ENCODE data around the gene S1PR3.

Gene S1PR3

GRCh38 chr9:88990729-88991065, 571 bp upstream of the S1PR3 start:
- Histone ChIP-seq H3K9me3 (ENCODE audit: severe bottlenecking) (no peaks in the 10 kb centered on the region), H3K36me3 (no peaks in the 10 kb centered on the region; the same call in 1 of the 2 replicates), H3K27ac (peak overlapping the region; percentile 58), H3K27me3 (ENCODE audit: insufficient read depth, low read depth, severe bottlenecking) (no peaks in the 10 kb centered on the region), H3K4me3 (ENCODE audit: low read depth, low read length) (peak overlapping the region; percentile 67)
- DNase-seq, result peak; percentile 49
- TF ChIP-seq CTCF (IDR thresholded peaks at IDR 0.05; ENCODE audit: low read depth, low read length), result 0 out of 2 replicates have a peak, but pooled peaks have one; percentile 17

GRCh38 chr9:88992556-88992955, 1.3 kb downstream of the S1PR3 start:
- DNase-seq, result no peak
- H3K27ac ChIP-seq, result no peak overlapping the region
- H3K27me3 ChIP-seq (ENCODE audit: insufficient read depth, low read depth, severe bottlenecking), result no peaks in the 10 kb centered on the region
- TF ChIP-seq CTCF (IDR thresholded peaks at IDR 0.05; ENCODE audit: low read depth, low read length), result no peak
- no peak overlapping the region; the same call in 1 of the 2 replicates for H3K4me3 ChIP-seq (ENCODE audit: low read depth, low read length)
- H3K9me3 ChIP-seq (ENCODE audit: severe bottlenecking), result no peaks in the 10 kb centered on the region
- no peaks in the 10 kb centered on the region; the same call in 1 of the 2 replicates for H3K36me3 ChIP-seq

GRCh38 chr9:88993327-88993726, 2.1 kb downstream of the S1PR3 start:
- H3K36me3 ChIP-seq, result no peaks in the 10 kb centered on the region; the same call in 1 of the 2 replicates
- no peak overlapping the region for H3K4me3 ChIP-seq (ENCODE audit: low read depth, low read length)
- no peak for DNase-seq
- TF ChIP-seq CTCF (IDR thresholded peaks at IDR 0.05; ENCODE audit: low read depth, low read length), result no peak
- H3K27ac ChIP-seq, result no peak overlapping the region
- H3K27me3 ChIP-seq (ENCODE audit: insufficient read depth, low read depth, severe bottlenecking), result no peaks in the 10 kb centered on the region
- H3K9me3 ChIP-seq (ENCODE audit: severe bottlenecking), result no peaks in the 10 kb centered on the region

GRCh38 chr9:88993871-88994460, 2.7 kb downstream of the S1PR3 start:
- Histone ChIP-seq H3K36me3 (no peaks in the 10 kb centered on the region; the same call in 1 of the 2 replicates), H3K27me3 (ENCODE audit: insufficient read depth, low read depth, severe bottlenecking) (no peaks in the 10 kb centered on the region), H3K9me3 (ENCODE audit: severe bottlenecking) (no peaks in the 10 kb centered on the region), H3K4me3 (ENCODE audit: low read depth, low read length) (no peak overlapping the region), H3K27ac (no peak overlapping the region)
- TF ChIP-seq CTCF (IDR thresholded peaks at IDR 0.05; ENCODE audit: low read depth, low read length), result no peak
- DNase-seq, result no peak

GRCh38 chr9:88994469-88995199, 3.4 kb downstream of the S1PR3 start:
- no peak overlapping the region for H3K4me3 ChIP-seq (ENCODE audit: low read depth, low read length)
- DNase-seq, result no peak

More at GRCh38 chr9:88994469-88995199, 3.4 kb downstream of the S1PR3 start:
- TF ChIP-seq CTCF (IDR thresholded peaks at IDR 0.05; ENCODE audit: low read depth, low read length), result no peak
- H3K27ac ChIP-seq, result no peak overlapping the region
- H3K36me3 ChIP-seq, result no peaks in the 10 kb centered on the region; the same call in 1 of the 2 replicates
- H3K27me3 ChIP-seq (ENCODE audit: insufficient read depth, low read depth, severe bottlenecking), result no peaks in the 10 kb centered on the region
- H3K9me3 ChIP-seq (ENCODE audit: severe bottlenecking), result no peaks in the 10 kb centered on the region

Measured in WERI-Rb-1 (cell line).